Heart right ventricle (tissue), 16 donors: ENCODE results near the gene KRT85. TPM values are rescaled to one million over a fixed set of nuclear protein-coding genes. Genes with fewer than 3 reads are reported as not detected.
A peak's percentile ranks its signal among the peaks of the same experiment; 100 is the strongest.

Experiments
- ATAC-seq, 8 donors: fragments of 200-7000 bp; cut with Tn5 transposase; one replicate each; pipeline ENCODE4 v1.9.1; 2020; ENCODE audit warnings: mild to moderate bottlenecking in 8 of 8, moderate library complexity in 8 of 8, moderate number of reproducible peaks in 1 of 8
- DNase-seq, 2 donors: peaks; one replicate each; pipeline ENCODE4 v3.0.0-alpha.2; 2020
- H3K27ac ChIP-seq, 10 donors: fragments of 200-600 bp; sonication (generic) in 2 of 10; one replicate each; pipeline versions ENCODE4 v1.5.0 to v1.8.0; 2020 to 2022; ENCODE audit warnings: mild to moderate bottlenecking in 3 of 10
- H3K27me3 ChIP-seq, 7 donors: fragments of 200-600 bp; one replicate each; pipeline ENCODE4 v1.8.0; 2021 to 2022; ENCODE audit warnings: mild to moderate bottlenecking in 2 of 7
- H3K36me3 ChIP-seq, 9 donors: fragments of 200-600 bp; sonication (generic) in 1 of 9; one replicate each; pipeline versions ENCODE4 v1.5.0 to v1.8.0; 2020 to 2022; ENCODE audit warnings: mild to moderate bottlenecking in 2 of 9
- H3K4me1 ChIP-seq, 9 donors: fragments of 200-600 bp; sonication (generic) in 1 of 9; one replicate each; pipeline versions ENCODE4 v1.5.0 to v1.8.0; 2020 to 2022; ENCODE audit warnings: mild to moderate bottlenecking in 4 of 9
- H3K4me3 ChIP-seq, 10 donors: fragments of 200-600 bp; sonication (generic) in 2 of 10; one replicate each; pipeline versions ENCODE4 v1.5.0 to v1.8.0; 2020 to 2022; ENCODE audit warnings: mild to moderate bottlenecking in 7 of 10, moderate library complexity in 2 of 10
- H3K9me3 ChIP-seq, 11 donors: fragments of 200-600 bp in 10 of 11; sonication (generic) in 2 of 11; one replicate each; pipeline versions ENCODE4 v1.5.0 to v1.8.0; 2013 to 2022; ENCODE audit warnings: mild to moderate bottlenecking in 2 of 11, control low read depth in 1 of 11, moderate library complexity in 1 of 11
- CTCF ChIP-seq, 9 donors: fragments of 200-600 bp; sonication (generic) in 2 of 9; IDR thresholded peaks; one replicate each; pipeline versions ENCODE4 v1.5.0 to v1.8.0; 2021 to 2022; ENCODE audit warnings: antibody characterized with exemption in 9 of 9, mild to moderate bottlenecking in 5 of 9, moderate library complexity in 1 of 9
- WGBS, 2 donors: extraction: QIAGEN DNeasy Blood & Tissue Kit; methylation state at CpG; one replicate each; pipeline ENCODE4 v1.1.7; 2013; ENCODE audit warnings: inconsistent platforms in 1 of 2; 5-methylcytosine and 5-hydroxymethylcytosine counted together
- intact Hi-C, 10 donors: fragments of 100-400 bp; cut with DNase I; formaldehyde crosslinking; loops; one replicate each; pipeline versions ENCODE4 v1.11.1 to v1.14.2; 2022
- polyA plus RNA-seq, 2 donors: library from polyadenylated mRNA; stranded (reverse); fragments of 200-250 nt; gene quantifications; one replicate each; pipeline ENCODE4 v1.2.3, GENCODE V29; 2013
- total RNA-seq, 10 donors: library from RNA; stranded (reverse); fragmentation: NEBNext Ultra II Directional in 3 of 10; extraction: Animal tissue kit (Norgen Biotek cat#: 25700) in 3 of 10; gene quantifications; one replicate each; pipeline versions ENCODE4 v1.2.1 to v1.2.4, GENCODE V29; 2021 to 2023
- donor health status: Arrhythmogenic right ventricular cardiomyopathy.
- donor health status: ischemic (EF 13 %, LVEDD 7.1; RV severe dilation, severe dysfunction).
- donor health status: healthy with polysubstance abuse.
- donor health status: DM: no; HTN: yes; CAD: no.
- donor health status: DM: no; HTN: no; CAD: no.
- donor health status: ischemic (EF 25% LVEDD 6.9; RV normal size, moderate dysfunction).
- donor health status: ischemic (EF 25% LVEDD 5.7; RV mildly dilated, moderate dysfunction).
- donor health status: healthy.
- donor health status: DM: yes; HTN: yes; CAD: no.
- donor health status: Ischemic cardiomyopathy.
- donor health status: ischemic (EF 35%, LVEDD 5.7; RV mildly dilated, moderate dysfunction).
- donor health status: nonischemic (EF 11% LVEDD 7.7; RV severe dilation, severe dysfunction).
- donor health status: DM: yes; HTN: yes; CAD: no.
- donor health status: PGD.
- donor health status: ischemic (EF 29% LVEDD 5.4; RV normal size, mild dysfunction).
- donor health status: nonischemic (EF 23%, LVEDD 6.1; RV moderate dilation, normal function).

KRT85 gene
- total and polyA plus RNA-seq, 12 donors, result not detected

GRCh38 chr12:52313926-52314325 lies 53.4 kb downstream of the KRT85 start:
- Histone ChIP-seq H3K27me3 (peaks cover 0 to 61% (median 40%) of the 10 kb centered on the region in 7 donors), H3K27ac (no peak overlapping the region), H3K4me1 (peaks cover 0 to 6% (median 0%) of the 10 kb centered on the region in 9 donors), H3K36me3 (no peaks in the 10 kb centered on the region), H3K9me3 (no peaks in the 10 kb centered on the region), H3K4me3 (no peak overlapping the region)
- no peak for DNase-seq
- no peak for TF ChIP-seq CTCF (IDR thresholded peaks at IDR 0.05)
- WGBS, 2 donors, result 78 to 88% methylated on average over 9 of the region's 9 CpGs
- intact Hi-C loops, result no loop called here
- no peak for ATAC-seq

GRCh38 chr12:52313461-52313860 lies 53.8 kb downstream of the KRT85 start:
- Histone ChIP-seq H3K9me3 (no peaks in the 10 kb centered on the region), H3K27me3 (peaks cover 0 to 61% (median 40%) of the 10 kb centered on the region in 7 donors), H3K4me3 (no peak overlapping the region), H3K36me3 (no peaks in the 10 kb centered on the region), H3K27ac (no peak overlapping the region), H3K4me1 (peaks cover 0 to 10% (median 3%) of the 10 kb centered on the region in 9 donors)
- no peak for DNase-seq
- peak in 1 of 8 donors; percentile 15 for ATAC-seq
- WGBS, 2 donors, result 68 to 73% methylated on average over 3 of the region's 3 CpGs
- intact Hi-C loops, result no loop called here
- TF ChIP-seq CTCF (IDR thresholded peaks at IDR 0.05), result no peak

- Histone ChIP-seq H3K9me3 (no peaks in the 10 kb centered on the region), H3K27me3 (peaks cover 0 to 65% (median 50%) of the 10 kb centered on the region in 7 donors), H3K4me1 (peaks cover 0 to 15% (median 7%) of the 10 kb centered on the region in 9 donors), H3K27ac (no peak overlapping the region), H3K36me3 (no peaks in the 10 kb centered on the region), H3K4me3 (no peak overlapping the region)
- WGBS, 2 donors, result 65 to 75% methylated on average over 4 of the region's 4 CpGs
- intact Hi-C loops, result no loop called here
- TF ChIP-seq CTCF (IDR thresholded peaks at IDR 0.05), result no peak
- DNase-seq (no peak), ATAC-seq (no peak)
Observed at GRCh38 chr12:52312086-52312485, 55.2 kb downstream of the KRT85 start.

- Histone ChIP-seq H3K36me3 (no peaks in the 10 kb centered on the region), H3K27me3 (peaks cover 0 to 72% (median 59%) of the 10 kb centered on the region in 7 donors), H3K27ac (no peak overlapping the region), H3K4me1 (peaks cover 0 to 15% (median 7%) of the 10 kb centered on the region in 9 donors), H3K9me3 (no peaks in the 10 kb centered on the region), H3K4me3 (no peak overlapping the region)
- 65 to 75% methylated on average over 3 of the region's 3 CpGs for WGBS, 2 donors
- ATAC-seq (peak in 2 of 8 donors; percentile 39 to 63), DNase-seq (no peak)
- intact Hi-C loops, result no loop called here
- no peak for TF ChIP-seq CTCF (IDR thresholded peaks at IDR 0.05)
Observed at GRCh38 chr12:52311285-52311648, 56.0 kb downstream of the KRT85 start.
